Kidney epithelial cell (primary cell): Measurements from ENCODE around the gene TENM4. TPM values are rescaled to one million over a fixed set of nuclear protein-coding genes. Genes with fewer than 3 reads are reported as not detected.
A peak's percentile ranks its signal among the peaks of the same experiment; 100 is the strongest.

ENCODE experiments used
- DNase-seq: peaks from one replicate; pipeline ENCODE4 v3.0.0-alpha.2; 2010; ENCODE audit warnings: low read depth
- H3K27me3 ChIP-seq: 2 replicates; pipeline ENCODE4 v1.6.0; 2011; ENCODE audit warnings: low read length; ENCODE audit not compliant: control insufficient read depth, insufficient read depth
- H3K36me3 ChIP-seq: 2 replicates; pipeline ENCODE4 v1.5.1; 2011; ENCODE audit warnings: low read length; ENCODE audit not compliant: control insufficient read depth, insufficient read depth
- H3K4me3 ChIP-seq: 2 replicates; pipeline ENCODE4 v1.5.1; 2011; ENCODE audit warnings: low read depth, mild to moderate bottlenecking, control low read depth, low read length
- total RNA-seq: library from RNA; depleted of rRNA; stranded (reverse); fragments of >200 nt; gene quantifications from 2 replicates; pipeline ENCODE4 v1.2.3, GENCODE V29; 2015
- TF ChIP-seq, protein P1 (sequence below): IDR thresholded peaks from 2 replicates; pipeline ENCODE4 v1.5.1; 2011; ENCODE audit warnings: mild to moderate bottlenecking, moderate library complexity, low read length, control low read depth, inconsistent platforms; ENCODE audit not compliant: insufficient read depth, poor library complexity, severe bottlenecking

The TENM4 gene
- total RNA-seq, 1 donor from 2014 or later = 35.3 TPM

DNA sequence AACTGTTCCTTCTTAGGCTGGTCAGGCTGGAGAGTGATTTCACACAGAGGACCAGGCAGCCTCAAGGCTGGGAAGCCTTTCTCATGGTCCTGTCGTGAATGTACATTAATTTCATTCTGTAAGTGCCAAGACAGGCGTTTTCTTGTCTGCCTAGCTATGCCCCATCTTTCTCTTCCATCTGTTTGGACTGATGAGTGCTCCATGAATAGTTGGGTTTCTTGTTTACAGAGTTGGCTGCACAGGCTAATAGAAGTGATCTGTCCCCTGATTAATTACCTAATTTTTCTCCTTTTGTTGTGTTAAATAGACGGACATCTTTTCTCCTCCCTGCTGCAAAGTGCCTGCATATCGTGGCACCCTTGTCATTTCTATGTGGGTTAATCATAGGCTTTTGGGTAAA lies 730.4 kb downstream of the TENM4 start:
- Histone ChIP-seq H3K27me3 (no peaks in the 10 kb centered on the region), H3K4me3 (no peak overlapping the region), H3K36me3 (no peaks in the 10 kb centered on the region)
- TF ChIP-seq, protein P1, sequence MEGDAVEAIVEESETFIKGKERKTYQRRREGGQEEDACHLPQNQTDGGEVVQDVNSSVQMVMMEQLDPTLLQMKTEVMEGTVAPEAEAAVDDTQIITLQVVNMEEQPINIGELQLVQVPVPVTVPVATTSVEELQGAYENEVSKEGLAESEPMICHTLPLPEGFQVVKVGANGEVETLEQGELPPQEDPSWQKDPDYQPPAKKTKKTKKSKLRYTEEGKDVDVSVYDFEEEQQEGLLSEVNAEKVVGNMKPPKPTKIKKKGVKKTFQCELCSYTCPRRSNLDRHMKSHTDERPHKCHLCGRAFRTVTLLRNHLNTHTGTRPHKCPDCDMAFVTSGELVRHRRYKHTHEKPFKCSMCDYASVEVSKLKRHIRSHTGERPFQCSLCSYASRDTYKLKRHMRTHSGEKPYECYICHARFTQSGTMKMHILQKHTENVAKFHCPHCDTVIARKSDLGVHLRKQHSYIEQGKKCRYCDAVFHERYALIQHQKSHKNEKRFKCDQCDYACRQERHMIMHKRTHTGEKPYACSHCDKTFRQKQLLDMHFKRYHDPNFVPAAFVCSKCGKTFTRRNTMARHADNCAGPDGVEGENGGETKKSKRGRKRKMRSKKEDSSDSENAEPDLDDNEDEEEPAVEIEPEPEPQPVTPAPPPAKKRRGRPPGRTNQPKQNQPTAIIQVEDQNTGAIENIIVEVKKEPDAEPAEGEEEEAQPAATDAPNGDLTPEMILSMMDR = no peak
- no peak for DNase-seq

DNA sequence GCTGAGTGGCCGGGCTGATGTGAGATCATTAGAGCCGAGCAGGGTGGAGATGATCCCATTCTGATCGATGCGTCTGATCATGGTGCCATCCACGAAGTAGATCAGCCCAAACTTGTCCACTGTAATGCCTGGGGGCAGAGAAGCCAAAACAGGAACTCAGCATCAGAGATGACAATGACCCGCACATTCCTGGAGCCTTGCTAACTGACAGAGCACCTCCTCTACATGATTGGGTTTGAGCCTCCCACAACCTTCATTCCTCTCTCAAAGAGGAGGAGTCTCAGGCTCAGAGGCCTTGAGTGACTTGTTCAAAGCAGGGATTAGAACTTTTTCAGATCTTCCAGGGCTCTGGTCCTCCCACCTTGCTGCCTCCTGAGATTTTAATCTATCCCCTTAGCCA lies 732.4 kb downstream of the TENM4 start:
- DNase-seq = no peak
- TF ChIP-seq, protein P1 = no peak
- H3K27me3 ChIP-seq = no peaks in the 10 kb centered on the region
- no peak overlapping the region for H3K4me3 ChIP-seq
- no peaks in the 10 kb centered on the region for H3K36me3 ChIP-seq

DNA sequence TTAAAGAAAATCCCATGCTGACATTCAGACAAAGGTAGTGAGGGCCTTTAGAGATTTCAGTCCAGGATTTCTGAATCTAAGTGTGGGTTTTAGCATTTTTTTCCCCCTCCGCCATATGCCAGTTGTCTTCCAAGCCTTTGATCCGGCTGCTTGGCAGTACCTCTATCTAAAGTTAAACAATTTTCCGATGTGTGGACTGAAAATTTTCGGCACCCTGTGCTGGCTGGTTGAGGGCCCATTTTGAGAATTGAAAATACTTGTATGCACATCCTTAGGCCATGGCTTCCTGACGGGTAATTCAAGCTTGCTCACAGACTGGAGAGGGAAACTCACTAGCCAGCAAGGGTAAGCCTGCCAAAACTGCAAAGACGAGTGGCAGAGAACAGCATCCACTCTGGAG lies 734.3 kb downstream of the TENM4 start:
- Histone ChIP-seq H3K27me3 (no peaks in the 10 kb centered on the region), H3K4me3 (no peak overlapping the region), H3K36me3 (no peaks in the 10 kb centered on the region)
- no peak for DNase-seq
- TF ChIP-seq, protein P1 = no peak

DNA sequence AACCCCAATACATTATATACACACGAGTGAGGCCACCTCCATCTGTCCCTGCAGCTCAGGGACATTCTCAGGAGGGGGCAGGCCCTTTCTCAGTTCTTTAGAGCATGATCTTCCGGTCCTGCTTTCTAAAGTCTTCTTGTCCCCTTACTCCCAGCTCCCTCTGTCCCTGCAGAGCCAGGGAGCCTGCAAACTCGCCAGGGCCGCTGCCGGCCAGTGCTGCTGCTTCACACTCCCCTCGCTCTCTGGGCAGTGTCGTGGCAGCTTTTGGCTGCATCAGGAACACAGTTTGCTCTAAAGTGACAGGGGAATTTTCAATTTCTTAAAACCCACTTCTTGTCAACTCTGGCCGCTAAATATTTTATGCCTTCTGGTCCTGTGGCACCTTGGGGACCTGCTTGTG lies 736.0 kb downstream of the TENM4 start:
- Histone ChIP-seq H3K36me3 (no peaks in the 10 kb centered on the region), H3K4me3 (no peak overlapping the region), H3K27me3 (no peaks in the 10 kb centered on the region)
- no peak for DNase-seq
- TF ChIP-seq, protein P1 = no peak

DNA sequence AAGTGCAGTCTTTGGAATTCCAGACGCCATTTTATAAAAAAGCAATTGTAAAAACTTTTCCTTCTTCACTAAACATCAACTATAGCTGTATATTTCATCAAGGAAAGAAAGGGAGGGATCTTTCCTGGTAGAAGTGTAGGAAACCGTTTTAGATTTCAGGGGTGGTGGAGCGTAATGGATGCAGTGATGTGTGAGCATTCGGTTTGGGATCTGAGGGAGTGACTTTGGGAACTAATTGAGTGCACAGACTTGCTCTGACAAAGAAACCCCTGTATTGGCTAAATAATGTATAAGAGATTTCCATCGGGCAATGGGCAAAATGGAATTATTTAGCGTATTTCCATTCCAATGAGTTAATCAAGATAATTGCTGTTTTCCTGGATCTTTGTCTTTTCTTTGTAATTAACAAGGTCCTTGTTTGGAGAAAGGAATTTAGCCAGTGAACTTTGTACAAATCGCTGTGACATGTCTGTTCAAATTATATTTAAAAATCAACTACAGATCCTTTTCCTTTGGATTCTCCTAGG lies 741.2 kb downstream of the TENM4 start:
- Histone ChIP-seq H3K4me3 (no peak overlapping the region), H3K27me3 (no peaks in the 10 kb centered on the region), H3K36me3 (no peaks in the 10 kb centered on the region)
- TF ChIP-seq, protein P1 = no peak
- no peak for DNase-seq

DNA sequence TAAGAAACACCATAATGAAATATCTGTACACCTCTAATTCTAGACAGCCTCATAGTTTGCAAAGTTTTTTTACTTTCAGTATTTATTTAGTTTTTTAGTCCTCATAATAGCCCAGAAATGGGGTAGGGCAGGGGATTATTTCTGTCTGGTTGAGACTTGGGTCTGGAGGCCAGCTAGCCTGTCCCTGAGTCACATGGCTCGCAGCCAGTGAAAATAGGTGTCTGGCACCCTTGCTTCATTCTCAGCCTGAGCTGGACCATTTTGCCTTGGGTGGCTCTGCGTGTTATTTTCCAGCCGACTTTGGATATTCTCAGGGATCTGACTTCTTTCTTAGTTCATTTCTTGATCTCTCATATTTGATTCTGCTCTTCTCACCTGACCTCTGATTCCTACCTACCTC lies 742.2 kb downstream of the TENM4 start:
- TF ChIP-seq, protein P1 = no peak
- DNase-seq = peak; percentile 45
- Histone ChIP-seq H3K27me3 (no peaks in the 10 kb centered on the region), H3K36me3 (no peaks in the 10 kb centered on the region), H3K4me3 (no peak overlapping the region)
